ENCODE measurements around the gene CCL7.
"Not testable (repeated sequence)": the region's sequence is repeated elsewhere in the genome, so short reads cannot be mapped to it uniquely, and the experiment has no call there.

Gene CCL7

GRCh38 chr17:34269969-34270368 is at the start of gene CCL7:
Gene CCL7, plus strand, starts transcription at chr17:34270221. Its CDS starts 70 bp downstream, at chr17:34270291.
- no peak within 1 kb of the TSS for H3K27ac ChIP-seq
- TF ChIP-seq CTCF (conservative IDR thresholded peaks at IDR 0.05), result no peak

- TF ChIP-seq CTCF (conservative IDR thresholded peaks at IDR 0.05), result no peak
- H3K27ac ChIP-seq, result no peak overlapping the region
These were observed 49.1 kb upstream of the CCL7 start for GRCh38 chr17:34220752-34221395.

- TF ChIP-seq CTCF (conservative IDR thresholded peaks at IDR 0.05), result no peak
- H3K27ac ChIP-seq, result no peak overlapping the region
These were observed 48.6 kb upstream of the CCL7 start for GRCh38 chr17:34221411-34221810.

GRCh38 chr17:34222722-34223497 is 47.1 kb upstream of the CCL7 start:
- no peak overlapping the region for H3K27ac ChIP-seq
- TF ChIP-seq CTCF (conservative IDR thresholded peaks at IDR 0.05), result no peak

GRCh38 chr17:34225046-34225445 is 45.0 kb upstream of the CCL7 start:
- no peak overlapping the region for H3K27ac ChIP-seq
- TF ChIP-seq CTCF (conservative IDR thresholded peaks at IDR 0.05), result no peak

GRCh38 chr17:34226011-34226743 is 43.8 kb upstream of the CCL7 start:
- no peak overlapping the region for H3K27ac ChIP-seq
- no peak for TF ChIP-seq CTCF (conservative IDR thresholded peaks at IDR 0.05)

GRCh38 chr17:34226744-34227034 is 43.3 kb upstream of the CCL7 start:
- TF ChIP-seq CTCF (conservative IDR thresholded peaks at IDR 0.05), result no peak
- H3K27ac ChIP-seq, result no peak overlapping the region

- not testable (repeated sequence) for H3K27ac ChIP-seq
These were observed 42.7 kb upstream of the CCL7 start for GRCh38 chr17:34227293-34227692.

Data from VCaP (cell line).